Astrocyte (in vitro differentiated cells and primary cell): ENCODE data around the gene EP300.

Experiments used
- CTCF ChIP-seq: IDR thresholded peaks from 2 replicates; pipeline ENCODE4 v1.5.1; 2011; ENCODE audit warnings: low read depth, mild to moderate bottlenecking, inconsistent platforms, low read length, moderate library complexity; ENCODE audit not compliant: insufficient read depth
- EZH2 ChIP-seq: IDR thresholded peaks from 2 replicates; pipeline ENCODE4 v1.6.1; 2012; ENCODE audit warnings: mild to moderate bottlenecking, low read length, inconsistent platforms; ENCODE audit not compliant: insufficient read depth

- no peak for TF ChIP-seq CTCF
- no peak for TF ChIP-seq EZH2
These were observed 17.3 kb upstream of the EP300 start for GRCh38 chr22:41074941-41075710.
